AG08396 (cell line): ENCODE measurements around the gene ATRIP.
"Not testable (repeated sequence)": the region's sequence is repeated elsewhere in the genome, so short reads cannot be mapped to it uniquely, and the experiment has no call there.

Experiments used
- DNase-seq: peaks from one replicate; pipeline ENCODE4 v3.0.0; 2012; ENCODE audit warnings: low spot score, mixed read lengths

Gene ATRIP

DNA sequence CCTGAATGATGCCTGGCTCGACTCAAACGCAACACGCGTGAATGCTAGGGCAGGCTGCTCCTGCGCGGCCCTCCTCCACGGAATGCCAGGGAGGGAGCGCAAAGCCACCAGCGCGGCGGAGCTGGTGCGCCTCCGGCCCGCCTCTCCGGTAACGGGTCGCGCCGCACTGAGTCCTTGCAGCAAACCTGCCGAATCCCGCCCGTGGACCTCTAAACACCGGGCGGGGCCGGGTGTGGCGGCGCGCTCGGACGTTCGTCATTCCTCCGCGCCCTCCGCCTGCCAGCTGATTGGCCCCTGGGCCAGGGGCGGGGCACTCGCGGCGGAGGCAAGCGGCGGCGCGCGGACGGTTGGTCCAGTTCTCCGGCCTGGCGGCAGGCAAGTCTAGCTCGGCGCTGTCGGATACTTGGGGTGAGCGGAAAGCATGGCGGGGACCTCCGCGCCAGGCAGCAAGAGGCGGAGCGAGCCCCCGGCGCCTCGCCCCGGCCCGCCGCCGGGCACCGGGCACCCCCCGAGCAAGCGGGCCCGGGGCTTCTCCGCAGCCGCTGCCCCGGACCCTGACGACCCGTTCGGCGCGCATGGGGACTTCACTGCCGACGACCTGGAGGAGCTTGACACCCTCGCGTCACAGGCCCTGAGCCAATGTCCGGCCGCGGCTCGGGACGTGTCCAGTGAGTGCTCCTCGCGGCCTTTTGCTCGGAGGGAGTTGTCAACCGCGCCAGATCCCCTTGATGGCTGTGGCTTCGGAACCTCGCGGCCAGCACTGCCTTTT, at the start of gene ATRIP:
TSS of gene ATRIP (plus strand) at position 313 of the 769 bp plus-strand sequence. CDS start at position 422, 109 bp downstream.
- DNase-seq: peak; percentile 96

DNA sequence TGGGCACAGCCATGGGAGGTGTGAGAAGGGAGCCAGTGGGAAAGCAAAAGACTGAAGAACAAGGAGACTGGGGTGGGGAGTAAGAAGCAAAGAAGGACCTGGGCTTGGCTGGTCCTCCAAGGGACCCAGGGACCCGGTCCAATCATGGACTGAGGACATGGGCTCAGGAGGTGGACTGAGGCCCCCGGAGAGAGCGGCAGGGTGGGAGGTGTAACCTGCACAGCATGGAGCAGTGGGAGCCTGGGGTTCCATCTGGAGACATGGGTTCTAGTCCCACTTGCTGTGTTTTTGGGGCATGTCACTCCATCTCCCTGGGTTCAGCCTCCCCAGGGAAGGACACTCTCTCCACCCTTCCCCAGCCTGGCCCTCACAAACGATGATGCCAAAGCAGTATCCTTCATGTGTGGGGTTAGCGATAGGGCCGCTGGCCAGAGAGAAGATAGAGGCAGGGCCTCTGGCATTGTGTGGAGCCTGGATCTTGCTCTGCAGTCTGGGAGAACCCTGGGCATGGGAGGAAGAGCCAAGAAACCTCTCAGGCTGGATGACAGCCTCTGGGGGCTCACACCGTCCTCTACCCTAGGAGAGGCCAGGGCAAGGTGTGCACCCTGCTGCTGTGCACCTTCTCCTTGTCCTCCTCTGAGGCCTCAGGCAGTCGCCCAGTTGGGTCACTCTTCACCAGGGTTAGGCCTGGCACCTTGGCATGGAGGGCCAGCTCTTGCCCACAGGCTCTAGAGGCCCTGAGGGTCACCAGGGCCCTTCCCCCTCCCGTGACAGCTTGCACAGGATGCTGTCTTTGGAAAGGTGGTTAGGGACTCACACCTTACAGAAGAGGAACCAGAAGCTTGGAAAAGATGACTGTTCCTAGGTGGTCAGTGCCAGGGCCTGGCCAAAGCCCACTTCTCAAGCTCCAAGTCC, 48.5 kb upstream of the ATRIP start:
- DNase-seq: no peak

GRCh38 chr3:48398701-48399386, 47.7 kb upstream of the ATRIP start:
- no peak for DNase-seq

DNA sequence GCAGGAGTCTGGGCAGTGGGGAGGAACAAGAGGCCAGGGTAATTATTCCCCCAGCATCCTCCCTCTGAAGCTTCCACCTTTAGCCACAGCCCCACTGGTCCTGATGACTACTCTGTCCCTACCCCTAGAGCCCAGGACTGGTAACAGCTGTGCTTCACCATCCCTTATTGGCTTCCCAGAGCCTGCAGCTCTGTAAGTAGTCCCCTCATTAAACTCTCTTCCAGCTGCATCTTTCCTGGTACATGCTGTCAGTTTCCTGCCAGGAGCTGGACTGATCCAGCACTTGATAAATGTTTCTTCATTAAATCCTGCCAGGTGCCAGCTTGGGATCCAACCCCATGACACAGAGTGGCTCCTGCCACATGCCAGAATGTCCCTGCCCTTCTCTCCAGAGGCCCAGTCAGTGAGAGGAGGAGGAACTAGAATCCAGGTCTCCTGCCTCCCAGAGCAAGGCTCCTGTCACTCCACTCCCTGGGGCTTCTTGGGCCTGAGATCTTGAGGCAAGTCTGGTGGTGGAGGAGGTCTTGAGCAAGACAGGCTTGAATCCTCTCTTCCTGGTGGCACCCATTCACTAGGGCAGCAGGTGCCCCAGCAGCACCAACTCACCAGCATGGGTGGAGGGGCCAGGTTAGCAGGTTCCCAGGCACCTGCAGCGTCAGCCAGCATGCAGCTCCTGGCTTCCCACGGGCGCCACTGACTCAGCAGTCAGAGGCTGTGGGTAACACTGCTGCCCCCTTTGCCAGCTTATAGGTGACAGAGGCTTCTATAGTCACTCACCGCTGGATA, 47.0 kb upstream of the ATRIP start:
- DNase-seq: peak; percentile 5

DNA sequence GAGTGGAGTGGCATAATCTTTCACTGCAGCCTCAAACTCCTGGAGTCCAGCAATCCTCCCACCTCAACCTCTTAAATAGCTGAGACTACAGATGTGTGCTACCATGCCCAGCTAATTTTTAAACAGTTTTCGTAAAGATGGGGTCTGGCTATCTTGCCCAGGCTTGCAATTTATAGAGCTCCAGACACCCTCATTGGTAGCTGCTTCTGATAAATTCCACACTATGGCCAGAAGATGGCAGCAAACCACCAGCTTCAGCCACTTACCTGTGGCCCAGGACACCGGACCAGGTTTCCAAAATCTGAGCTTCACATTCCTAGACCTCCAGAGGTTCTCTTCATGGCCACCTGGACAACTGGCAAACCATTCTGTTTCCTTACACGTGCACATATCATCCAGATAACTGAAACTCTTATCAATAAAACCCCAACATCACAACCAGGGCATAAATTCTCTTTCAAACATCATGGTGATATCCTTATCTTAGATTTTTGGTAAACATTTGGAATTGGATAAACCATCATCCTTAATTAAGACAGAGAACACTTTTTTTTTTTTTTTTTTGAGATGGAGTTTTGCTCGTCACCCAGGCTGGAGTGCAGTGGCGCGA, 45.6 kb upstream of the ATRIP start:
- DNase-seq: peak; percentile 62

- DNase-seq: not testable (repeated sequence)
These were observed 45.1 kb upstream of the ATRIP start for GRCh38 chr3:48401434-48401901.

DNA sequence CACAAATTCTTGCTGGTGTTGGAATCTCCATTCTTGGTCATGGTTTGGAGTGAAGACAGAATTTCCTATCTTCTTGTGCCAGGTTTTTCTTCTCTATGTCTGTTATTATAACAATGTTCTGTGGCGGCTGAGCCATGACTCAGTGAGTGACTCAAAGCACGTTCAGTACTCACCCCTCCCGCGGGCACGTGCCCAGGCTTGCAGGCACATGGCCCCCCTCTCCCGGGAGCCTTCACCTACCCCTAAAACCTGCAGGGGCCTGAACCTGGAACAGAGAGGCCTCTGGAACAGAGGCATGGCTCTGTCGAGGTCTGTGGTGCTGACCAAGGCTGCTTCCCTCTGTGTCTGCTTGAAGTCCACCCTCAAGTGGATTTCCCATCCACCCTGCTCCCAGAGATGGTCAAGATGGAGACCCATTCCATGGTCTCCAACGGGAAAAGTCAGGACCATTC, 44.2 kb upstream of the ATRIP start:
- DNase-seq: peak; percentile 92

DNA sequence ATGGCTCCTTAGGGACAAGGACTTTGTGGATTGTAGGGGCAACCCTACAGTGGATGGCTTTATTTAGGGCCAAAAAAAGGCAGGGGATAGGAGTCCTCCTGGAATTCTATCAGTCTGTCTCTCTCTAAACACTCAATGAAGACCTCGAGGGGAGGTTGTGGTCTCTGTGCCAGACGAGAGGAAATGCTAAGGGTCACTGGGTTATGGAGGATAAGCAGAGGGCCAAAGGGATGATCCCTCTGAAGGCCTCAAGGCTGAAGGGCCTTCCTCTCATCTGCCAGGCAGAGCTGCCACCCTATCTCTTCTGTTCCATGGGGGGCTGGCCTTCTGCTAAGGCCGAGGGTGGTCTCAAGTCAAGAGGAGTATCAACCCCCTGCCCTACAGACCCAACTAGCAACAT, 43.6 kb upstream of the ATRIP start:
- no peak for DNase-seq

DNA sequence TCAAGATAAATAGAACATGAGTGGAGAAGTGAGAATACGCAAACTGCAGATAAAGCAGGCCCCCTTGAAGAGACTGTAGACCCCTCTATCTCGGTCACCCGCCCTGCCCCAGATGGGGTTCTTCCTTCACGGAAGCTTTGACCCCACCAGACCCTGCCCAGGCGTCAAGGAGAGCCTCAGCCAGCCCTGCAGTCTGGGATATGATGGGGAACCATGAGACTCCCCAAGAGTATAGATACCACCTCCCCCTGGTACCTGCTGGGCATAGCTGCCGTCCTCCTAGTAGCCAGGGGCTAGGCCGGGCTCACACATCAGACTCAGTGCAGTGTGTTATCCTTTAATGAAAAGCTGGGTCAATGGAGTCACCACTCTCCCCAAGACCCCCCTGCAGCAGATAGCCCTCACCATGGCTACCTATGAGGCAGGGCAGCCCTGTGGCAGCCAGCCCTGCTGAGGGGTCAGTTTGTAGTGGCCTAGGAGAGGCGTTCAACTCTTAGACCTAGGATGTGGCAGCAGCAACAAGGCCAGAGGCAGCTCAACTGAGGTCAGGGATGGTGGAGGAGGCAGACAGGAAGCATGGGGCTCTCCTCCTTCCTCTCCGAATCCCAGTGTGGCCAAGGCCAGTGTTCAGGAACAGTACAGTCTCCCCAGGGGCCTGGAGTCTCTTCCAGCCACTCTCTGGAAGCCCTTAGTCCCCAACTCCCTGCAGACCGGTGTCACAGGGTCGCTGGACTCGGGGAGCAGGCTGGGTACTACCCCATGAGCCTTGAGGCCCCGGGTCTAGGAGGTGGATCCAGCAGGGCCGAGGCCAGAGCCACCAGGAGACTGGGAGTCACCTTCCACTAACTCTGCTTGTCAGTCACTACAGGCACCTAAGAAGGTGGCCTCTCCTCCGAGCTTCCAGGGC, 42.8 kb upstream of the ATRIP start:
- DNase-seq: no peak

- DNase-seq: no peak
These were observed 41.8 kb upstream of the ATRIP start for GRCh38 chr3:48404440-48405342.

DNA sequence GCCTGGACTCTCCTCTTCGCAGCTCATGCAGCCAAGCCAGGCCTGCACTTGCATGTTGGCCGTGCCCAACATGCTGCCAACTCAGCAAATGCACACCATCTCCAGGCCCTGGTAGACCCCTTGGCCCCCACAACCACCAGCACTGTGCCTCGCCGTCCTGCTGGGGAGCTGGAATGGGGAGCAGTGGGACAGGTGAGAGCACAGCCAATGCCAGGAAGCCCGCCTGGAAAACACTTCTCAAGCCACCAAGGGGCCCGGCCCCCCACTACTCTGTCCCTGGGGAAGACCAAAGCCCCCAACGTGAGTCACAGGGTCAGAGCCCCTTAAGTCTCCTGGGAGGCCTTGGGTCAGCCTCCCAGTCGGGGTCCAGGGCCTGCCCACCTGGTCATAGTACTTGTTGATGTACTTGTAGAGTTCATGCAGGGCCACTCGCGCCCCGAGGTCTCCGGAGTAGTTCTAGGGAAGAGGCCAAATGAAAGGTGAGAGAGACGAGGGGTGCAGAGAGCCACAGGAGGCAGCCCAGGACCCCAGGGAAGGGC, 41.1 kb upstream of the ATRIP start:
- DNase-seq: no peak

DNA sequence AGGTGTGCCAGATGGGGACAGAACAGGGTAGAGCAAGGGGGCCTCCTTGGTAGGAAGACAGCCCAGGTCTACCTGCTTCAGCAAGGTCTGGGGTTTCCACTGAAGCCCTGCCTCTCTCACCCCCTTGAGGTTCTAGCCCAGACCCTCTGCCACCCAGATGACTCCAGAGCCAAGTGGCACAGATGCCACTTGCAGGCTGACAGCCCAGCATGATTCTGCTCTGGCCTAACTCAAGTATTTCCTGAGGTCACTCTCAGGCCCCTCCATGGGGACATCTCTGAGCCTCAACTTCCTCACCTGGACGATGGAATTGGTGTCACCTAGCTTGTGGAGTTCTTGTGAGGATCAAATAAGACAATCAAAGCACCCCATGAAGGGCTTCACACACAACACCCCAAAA, 40.6 kb upstream of the ATRIP start:
- DNase-seq: no peak

- no peak for DNase-seq
These were observed 39.8 kb upstream of the ATRIP start for GRCh38 chr3:48406443-48407431.

DNA sequence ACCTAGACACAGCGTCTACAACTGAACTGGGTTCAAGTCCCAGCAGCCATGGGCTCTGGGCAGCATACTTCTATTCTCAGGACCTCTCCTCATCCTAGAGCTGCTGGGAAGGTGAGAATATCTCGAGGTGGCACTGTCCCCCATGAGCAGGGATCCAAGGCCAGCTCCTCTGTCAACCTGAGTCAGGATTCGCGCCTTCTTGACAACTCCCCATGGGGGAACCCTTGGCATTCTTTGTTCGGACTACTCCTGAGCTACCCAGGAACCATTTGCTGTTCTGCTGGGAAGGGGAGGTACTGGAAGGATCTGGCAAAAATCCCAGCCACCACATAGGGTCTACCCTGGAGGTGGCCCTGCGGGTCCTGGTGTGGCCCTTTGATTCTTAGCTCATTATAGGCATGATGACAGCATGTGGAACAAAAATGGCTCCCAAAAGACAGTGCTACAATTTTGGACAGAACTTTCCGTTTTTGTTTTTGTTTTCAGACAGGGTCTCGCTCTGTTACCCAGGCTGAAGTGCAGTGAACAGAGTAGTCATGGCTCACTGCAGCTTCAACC, 38.9 kb upstream of the ATRIP start:
- DNase-seq: no peak

GRCh38 chr3:48408823-48409281, 37.7 kb upstream of the ATRIP start:
- DNase-seq: no peak

DNA sequence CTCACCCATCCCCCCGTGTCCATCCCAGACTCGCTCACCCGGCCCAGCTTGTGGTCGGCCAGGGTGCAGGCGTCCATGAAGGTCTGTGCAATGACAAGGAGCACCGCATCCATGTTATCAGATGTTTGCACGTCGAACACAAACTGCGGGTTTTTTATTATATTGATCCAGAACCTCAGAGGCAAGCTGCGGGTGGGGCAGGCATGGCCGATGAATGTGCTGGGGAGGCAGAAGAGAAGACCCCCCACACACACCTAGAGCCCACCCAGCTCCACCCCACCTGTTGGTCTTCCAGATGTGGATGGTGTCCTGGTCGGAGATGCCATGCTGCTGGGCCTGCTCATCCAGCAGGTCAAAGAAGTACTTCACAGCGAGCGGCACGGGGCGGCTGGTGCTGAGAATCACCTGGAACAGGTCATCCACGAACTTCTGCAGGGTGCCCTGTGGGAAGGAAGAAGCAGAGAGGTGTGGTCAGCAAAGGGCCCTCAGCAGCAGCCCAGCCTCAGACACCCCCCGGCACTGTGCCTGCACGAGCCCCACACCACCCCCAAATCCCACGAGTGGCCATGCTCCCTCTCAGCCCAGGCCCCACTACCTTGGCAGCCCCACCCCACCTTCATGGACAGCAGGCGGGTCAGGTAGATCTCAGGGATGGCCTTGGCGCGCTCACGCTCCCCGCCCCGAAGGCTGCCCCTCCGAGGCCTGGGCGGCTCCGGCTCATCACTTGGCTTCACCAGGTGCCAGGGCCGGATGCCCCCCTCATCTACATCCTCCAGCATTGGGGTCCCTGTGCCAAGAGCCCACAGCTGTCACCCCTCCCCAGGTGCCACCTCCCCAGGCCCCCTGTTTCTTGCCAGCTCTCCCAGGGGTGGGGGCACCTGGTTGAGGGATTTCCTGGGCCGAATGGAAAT, 37.0 kb upstream of the ATRIP start:
- DNase-seq: no peak
